Natural killer cell (primary cell): Measurements from ENCODE around the gene OAT. TPM values are rescaled to one million over a fixed set of nuclear protein-coding genes. Genes with fewer than 3 reads are reported as not detected.

Source experiments
- ATAC-seq, 3 donors: fragments of 150-1000 bp in 2 of 3; fragments of 200-7000 bp in 1 of 3; cut with Tn5 transposase; 1 replicate in 1 of 3; 2 replicates in 2 of 3; pipeline ENCODE4 v1.10.0; 2021; ENCODE audit warnings: mild to moderate bottlenecking in 2 of 3, moderate library complexity in 2 of 3
- DNase-seq, 2 donors: peaks; one replicate each; pipeline versions ENCODE4 v3.0.0 to v3.0.0-alpha.2; 2013 to 2021; ENCODE audit warnings: mixed read lengths in 1 of 2
- H3K27ac ChIP-seq: one replicate; pipeline ENCODE4 v1.5.1; 2013; ENCODE audit warnings: mild to moderate bottlenecking, low read length
- H3K27me3 ChIP-seq: one replicate; pipeline ENCODE4 v1.6.1; 2013; ENCODE audit warnings: low read length; ENCODE audit not compliant: control insufficient read depth, insufficient read depth
- H3K36me3 ChIP-seq: one replicate; pipeline ENCODE4 v1.6.1; 2013; ENCODE audit warnings: low read length; ENCODE audit not compliant: control insufficient read depth, insufficient read depth
- H3K4me1 ChIP-seq: one replicate; pipeline ENCODE4 v1.6.1; 2013; ENCODE audit warnings: low read length; ENCODE audit not compliant: control insufficient read depth, insufficient read depth
- H3K4me3 ChIP-seq: one replicate; pipeline ENCODE4 v1.5.1; 2013; ENCODE audit warnings: low read length
- H3K9me3 ChIP-seq: one replicate; pipeline ENCODE4 v1.6.1; 2013; ENCODE audit warnings: low read length; ENCODE audit not compliant: control insufficient read depth, insufficient read depth
- H3K27ac Mint-ChIP-seq, 2 donors: one replicate each; pipeline ENCODE4 v1.8.0; 2022; ENCODE audit warnings: mild to moderate bottlenecking in 2 of 2, mixed read lengths in 2 of 2, moderate library complexity in 1 of 2
- H3K27me3 Mint-ChIP-seq, 2 donors: one replicate each; pipeline ENCODE4 v1.8.0; 2022; ENCODE audit warnings: low read depth in 2 of 2, mixed read lengths in 2 of 2
- H3K36me3 Mint-ChIP-seq: one replicate; pipeline ENCODE4 v1.8.0; 2022; ENCODE audit warnings: mixed read lengths
- H3K4me1 Mint-ChIP-seq, 2 donors: one replicate each; pipeline ENCODE4 v1.8.0; 2022; ENCODE audit warnings: mixed read lengths in 2 of 2
- H3K4me3 Mint-ChIP-seq: one replicate; pipeline ENCODE4 v1.8.0; 2022; ENCODE audit warnings: mild to moderate bottlenecking, moderate library complexity, mixed read lengths
- H3K9me3 Mint-ChIP-seq, 2 donors: one replicate each; pipeline ENCODE4 v1.8.0; 2022; ENCODE audit warnings: mixed read lengths in 2 of 2
- CTCF ChIP-seq: fragments of 200-600 bp; IDR thresholded peaks from one replicate; pipeline ENCODE4 v1.8.0; 2022; ENCODE audit warnings: antibody characterized with exemption
- WGBS: methylation state at CpG from one replicate; pipeline ENCODE4 v1.1.7; 2013; ENCODE audit warnings: missing lambda C conversion rate; ENCODE audit not compliant: insufficient coverage; 5-methylcytosine and 5-hydroxymethylcytosine counted together
- intact Hi-C: fragments of 100-400 bp; cut with micrococcal nuclease; formaldehyde crosslinking; loops from one replicate; pipeline ENCODE4 v1.14.2; 2022
- total RNA-seq, 4 donors: library from RNA; stranded (reverse); fragments of 120-200 nt in 1 of 4; gene quantifications; one replicate each; pipeline versions ENCODE4 v1.2.3 to v1.2.4, GENCODE V29; 2013 to 2022

Gene OAT
- total RNA-seq, 3 donors from 2014 or later (not counting 1 experiment from before 2014, with no cell fraction given) = 35.8 to 60.9 (median 48.4) TPM

GRCh38 chr10:124408357-124408756, 10.4 kb downstream of the OAT start:
- ATAC-seq (no peak), DNase-seq (no peak)
- Mint-ChIP-seq H3K27me3 (no peaks in the 10 kb centered on the region), H3K4me1 (peaks cover 7% of the 10 kb centered on the region in 2 donors), H3K9me3 (no peaks in the 10 kb centered on the region), H3K36me3 (no peaks in the 10 kb centered on the region), H3K27ac (no peak overlapping the region), H3K4me3 (no peak overlapping the region)
- WGBS = no CpG with 5 or more reads among the region's 2 CpGs
- H3K36me3 ChIP-seq = peaks cover 7% of the 10 kb centered on the region
- H3K4me1 ChIP-seq = peaks cover 4% of the 10 kb centered on the region
- no peaks in the 10 kb centered on the region for H3K27me3 ChIP-seq
- H3K9me3 ChIP-seq = no peaks in the 10 kb centered on the region
- no peak overlapping the region for H3K27ac ChIP-seq
- no peak for TF ChIP-seq CTCF
- no peak overlapping the region for H3K4me3 ChIP-seq
- intact Hi-C loops = no loop called here

GRCh38 chr10:124407456-124407855, 11.3 kb downstream of the OAT start:
- H3K9me3 Mint-ChIP-seq = no peaks in the 10 kb centered on the region
- no peak for ATAC-seq
- intact Hi-C loops = no loop called here
- no peak overlapping the region for H3K27ac Mint-ChIP-seq
- Histone ChIP-seq H3K4me3 (no peak overlapping the region), H3K4me1 (peaks cover 6% of the 10 kb centered on the region), H3K36me3 (peaks cover 14% of the 10 kb centered on the region), H3K27ac (no peak overlapping the region), H3K9me3 (no peaks in the 10 kb centered on the region), H3K27me3 (no peaks in the 10 kb centered on the region)
- no peaks in the 10 kb centered on the region for H3K27me3 Mint-ChIP-seq
- peaks cover 10% of the 10 kb centered on the region in 2 donors for H3K4me1 Mint-ChIP-seq
- WGBS = 85% methylated on average over 1 of the region's 2 CpGs
- DNase-seq = no peak
- no peak overlapping the region for H3K4me3 Mint-ChIP-seq
- TF ChIP-seq CTCF = no peak
- no peaks in the 10 kb centered on the region for H3K36me3 Mint-ChIP-seq

- Mint-ChIP-seq H3K27me3 (no peaks in the 10 kb centered on the region), H3K27ac (peak overlapping the region; percentile 11 to 62), H3K9me3 (no peaks in the 10 kb centered on the region), H3K4me3 (no peak overlapping the region), H3K4me1 (peaks cover 10% of the 10 kb centered on the region in 2 donors), H3K36me3 (no peaks in the 10 kb centered on the region)
- Histone ChIP-seq H3K9me3 (no peaks in the 10 kb centered on the region), H3K36me3 (peaks cover 34% of the 10 kb centered on the region), H3K27me3 (no peaks in the 10 kb centered on the region), H3K4me1 (peaks cover 6% of the 10 kb centered on the region), H3K27ac (peak overlapping the region; percentile 17), H3K4me3 (no peak overlapping the region)
- peak in 1 of 2 donors; percentile 83 for DNase-seq
- peak; percentile 73 for TF ChIP-seq CTCF
- 60% methylated on average over 8 of the region's 8 CpGs for WGBS
- intact Hi-C loops = no loop called here
- ATAC-seq = peak; percentile 98 to 99 (median 99)
These were observed 15.2 kb downstream of the OAT start for GRCh38 chr10:124403548-124403947.

- Mint-ChIP-seq H3K27ac (no peak overlapping the region), H3K9me3 (no peaks in the 10 kb centered on the region), H3K27me3 (no peaks in the 10 kb centered on the region), H3K4me3 (no peak overlapping the region), H3K36me3 (no peaks in the 10 kb centered on the region), H3K4me1 (peaks cover 10% of the 10 kb centered on the region in 2 donors)
- no peaks in the 10 kb centered on the region for H3K9me3 ChIP-seq
- no peak for ATAC-seq
- 94% methylated on average over 2 of the region's 2 CpGs for whole genome bisulfite sequencing
- no peak for TF ChIP-seq CTCF
- H3K4me3 ChIP-seq = no peak overlapping the region
- DNase-seq = no peak
- no peaks in the 10 kb centered on the region for H3K27me3 ChIP-seq
- H3K4me1 ChIP-seq = peaks cover 6% of the 10 kb centered on the region
- peaks cover 38% of the 10 kb centered on the region for H3K36me3 ChIP-seq
- H3K27ac ChIP-seq = no peak overlapping the region
- intact Hi-C loops = no loop called here
These were observed 16.4 kb downstream of the OAT start for GRCh38 chr10:124402273-124402672.
